Jurkat, Clone E6-1 (cell line): ENCODE measurements around the gene WFIKKN1.

Experiments
- DNase-seq: peaks from one replicate; pipeline ENCODE4 v3.0.0-alpha.2; 2011; ENCODE audit warnings: low read depth, low spot score
- H3K4me3 ChIP-seq: 2 replicates; pipeline ENCODE4 v1.5.1; 2011; ENCODE audit warnings: mild to moderate bottlenecking, low read length, control low read depth, moderate library complexity

The WFIKKN1 gene

DNA sequence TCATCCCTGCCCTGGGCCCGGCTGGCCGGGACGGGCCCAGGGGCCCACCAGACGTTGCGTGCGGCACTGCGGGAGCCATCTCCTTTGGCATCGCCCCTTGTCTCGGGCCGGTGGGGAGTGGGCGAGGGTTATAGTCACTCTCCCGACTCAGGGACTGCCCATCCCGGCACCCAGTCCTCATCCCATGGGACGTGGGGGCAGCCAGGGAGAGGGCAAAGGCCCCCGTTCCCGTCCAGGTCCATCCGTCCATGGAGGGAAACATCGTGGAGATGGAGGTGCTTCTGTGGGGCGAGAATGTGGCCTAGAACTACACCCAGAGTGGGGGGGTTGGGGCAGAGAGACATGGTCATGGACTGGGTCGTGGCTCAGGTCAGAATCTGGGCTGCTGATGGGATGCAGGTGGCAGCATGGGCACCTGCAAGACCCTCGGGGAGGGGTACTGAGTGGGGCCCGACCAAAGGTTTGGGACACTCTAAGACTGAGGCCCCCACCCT, 15.9 kb downstream of the WFIKKN1 start:
- no peak for DNase-seq
- no peak overlapping the region for H3K4me3 ChIP-seq

DNA sequence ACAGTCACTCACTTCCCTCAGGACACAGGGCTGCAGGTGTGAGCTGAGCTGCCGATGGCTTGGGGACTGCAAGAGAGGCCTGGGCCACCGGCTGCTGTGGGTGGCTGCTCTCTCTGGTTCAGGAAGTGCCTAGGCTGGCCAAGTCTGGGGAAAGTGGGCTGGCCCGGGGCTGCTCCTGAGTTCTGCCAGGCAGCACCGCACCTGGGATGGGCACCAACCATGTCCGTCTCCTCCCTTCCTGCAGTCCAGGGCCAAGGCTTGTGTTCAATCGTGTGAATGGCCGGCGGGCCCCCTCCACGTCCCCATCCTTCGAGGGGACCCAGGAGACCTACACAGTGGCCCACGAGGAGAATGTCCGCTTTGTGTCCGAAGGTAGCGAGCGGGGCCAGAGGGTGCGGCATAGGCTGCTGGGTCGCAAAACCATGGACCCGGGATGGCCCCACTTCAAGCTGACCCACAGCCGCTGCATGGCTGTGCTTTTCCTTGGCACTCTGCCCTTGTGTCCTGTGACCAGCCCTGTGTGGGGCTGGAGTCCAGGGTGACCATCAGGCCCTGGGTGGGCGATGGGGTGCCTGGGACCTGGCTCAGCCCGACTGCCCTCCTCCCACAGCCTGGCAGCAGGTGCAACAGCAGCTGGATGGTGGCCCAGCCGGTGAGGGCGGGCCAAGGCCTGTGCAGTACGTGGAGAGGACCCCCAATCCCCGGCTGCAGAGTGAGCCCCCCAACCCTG, 16.6 kb downstream of the WFIKKN1 start:
- no peak for DNase-seq
- no peak overlapping the region; the same call in 1 of the 2 replicates for H3K4me3 ChIP-seq

DNA sequence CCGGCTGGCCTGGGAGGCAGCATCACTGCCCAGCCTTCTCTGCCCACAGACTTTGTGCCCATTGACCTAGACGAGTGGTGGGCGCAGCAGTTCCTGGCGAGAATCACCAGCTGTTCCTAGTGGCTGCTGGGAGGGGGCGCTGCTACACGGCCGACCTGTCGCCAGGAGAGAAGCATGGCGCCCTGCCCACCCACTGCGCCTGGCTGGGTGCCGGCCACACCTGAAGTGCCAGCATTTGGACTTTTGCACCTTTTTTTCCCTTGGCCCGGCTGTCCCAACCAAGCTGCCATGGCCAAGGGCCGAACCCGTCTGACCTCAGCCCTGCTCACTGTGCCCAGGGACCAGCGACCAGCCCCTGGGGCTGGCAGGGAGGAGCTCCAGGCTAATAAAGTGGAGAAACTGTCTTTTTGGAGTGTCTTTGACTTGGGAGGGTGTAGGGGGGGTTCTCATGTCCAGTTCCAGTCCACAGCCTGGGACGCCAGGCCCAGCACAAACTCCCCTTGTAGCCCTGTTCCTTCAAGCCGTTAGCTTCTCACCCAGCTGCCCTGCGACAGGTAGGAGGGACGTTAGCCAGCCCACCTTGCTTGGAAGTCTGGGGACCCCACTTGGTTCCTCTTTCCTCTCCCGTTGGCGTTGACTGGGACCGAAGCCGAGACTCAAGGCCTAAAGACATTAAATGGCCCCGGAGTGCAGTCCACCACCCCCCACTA, 17.4 kb downstream of the WFIKKN1 start:
- peak; percentile 35 for DNase-seq
- H3K4me3 ChIP-seq = peak overlapping the region; percentile 85

DNA sequence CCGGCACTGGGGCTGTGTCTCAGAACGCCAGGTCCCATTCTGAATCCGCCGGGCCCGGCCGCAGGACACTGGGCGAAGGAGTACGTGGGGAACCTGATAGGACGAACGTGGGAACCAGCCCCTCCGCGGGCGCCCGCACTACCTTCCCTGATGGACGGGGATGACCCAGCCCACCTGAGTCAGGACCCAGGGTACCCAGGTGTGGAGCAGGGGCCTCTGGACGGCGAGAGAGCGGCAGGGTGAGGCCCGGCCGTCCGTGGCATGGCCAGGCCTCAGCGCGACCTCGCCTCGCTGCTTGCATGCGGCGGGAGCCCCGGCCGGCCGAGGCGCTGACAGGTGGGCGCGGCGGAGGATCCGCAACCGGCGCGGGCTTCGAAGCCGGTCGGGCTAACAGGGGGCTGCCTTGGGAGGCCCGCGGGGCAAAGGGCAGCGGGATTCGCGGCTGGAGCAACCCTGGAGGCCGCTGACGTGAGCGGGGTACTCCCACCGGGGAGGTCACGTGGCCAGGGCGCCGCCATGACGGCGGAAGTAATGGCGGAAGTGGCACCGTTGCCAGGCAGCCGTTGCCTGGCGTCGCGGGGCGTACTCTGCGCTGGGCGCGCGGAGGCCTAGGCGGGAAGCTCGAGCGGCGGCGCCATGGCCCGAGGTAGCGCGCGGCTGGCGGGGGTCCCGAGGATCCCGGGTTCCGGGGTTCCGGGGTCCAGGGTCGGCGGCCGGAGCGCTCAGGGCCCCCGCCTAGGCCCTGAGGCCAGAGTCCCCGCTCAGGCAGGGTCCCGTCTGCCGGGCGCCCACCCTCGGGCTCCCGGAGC, 18.2 kb downstream of the WFIKKN1 start, which contains the start of gene WDR90:
WDR90 (plus strand) TSS at position 585 of the 809 bp plus-strand sequence; CDS start at position 637, 52 bp downstream.
- DNase-seq = peak; percentile 84
- peak within 1 kb of the TSS; percentile 85 for H3K4me3 ChIP-seq

DNA sequence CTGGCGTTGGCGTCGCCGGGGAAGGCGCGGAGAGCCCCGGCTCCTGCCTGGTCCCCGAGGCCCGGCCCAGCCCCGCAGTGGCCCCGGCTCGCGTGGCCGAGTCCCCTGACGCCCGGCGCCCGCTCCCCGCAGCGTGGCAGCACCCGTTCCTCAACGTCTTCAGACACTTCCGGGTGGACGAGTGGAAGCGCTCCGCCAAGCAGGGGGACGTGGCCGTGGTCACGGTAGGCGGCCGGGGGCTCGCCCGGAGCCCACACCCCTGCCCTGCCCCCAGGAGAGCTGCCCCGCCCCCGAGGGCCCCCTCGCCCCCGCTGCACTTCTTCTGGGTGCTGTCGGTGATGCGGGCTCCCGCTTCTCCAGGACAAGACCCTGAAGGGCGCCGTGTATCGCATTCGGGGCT, 18.8 kb downstream of the WFIKKN1 start:
- peak overlapping the region; percentile 85 for H3K4me3 ChIP-seq
- DNase-seq = no peak

DNA sequence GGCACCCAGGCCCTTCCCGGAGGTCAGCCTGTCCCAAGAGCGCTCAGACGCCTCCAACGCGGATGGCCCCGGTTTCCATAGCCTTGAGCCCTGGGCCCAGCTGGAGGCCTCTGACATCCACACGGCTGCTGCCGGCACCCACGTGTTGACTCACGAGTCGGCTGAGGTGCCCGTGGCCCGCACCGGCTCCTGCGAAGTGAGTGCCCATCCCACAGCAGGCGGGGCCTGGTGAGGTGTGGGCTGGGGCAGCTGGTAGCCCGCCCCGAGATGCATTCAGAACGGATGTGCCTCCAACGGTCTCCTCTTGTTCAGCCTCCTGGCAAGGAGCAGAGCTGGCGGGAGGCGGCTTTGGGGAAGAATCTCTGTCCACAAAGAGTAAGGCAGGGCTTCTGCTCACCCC, 21.1 kb downstream of the WFIKKN1 start:
- H3K4me3 ChIP-seq = no peak overlapping the region
- no peak for DNase-seq

DNA sequence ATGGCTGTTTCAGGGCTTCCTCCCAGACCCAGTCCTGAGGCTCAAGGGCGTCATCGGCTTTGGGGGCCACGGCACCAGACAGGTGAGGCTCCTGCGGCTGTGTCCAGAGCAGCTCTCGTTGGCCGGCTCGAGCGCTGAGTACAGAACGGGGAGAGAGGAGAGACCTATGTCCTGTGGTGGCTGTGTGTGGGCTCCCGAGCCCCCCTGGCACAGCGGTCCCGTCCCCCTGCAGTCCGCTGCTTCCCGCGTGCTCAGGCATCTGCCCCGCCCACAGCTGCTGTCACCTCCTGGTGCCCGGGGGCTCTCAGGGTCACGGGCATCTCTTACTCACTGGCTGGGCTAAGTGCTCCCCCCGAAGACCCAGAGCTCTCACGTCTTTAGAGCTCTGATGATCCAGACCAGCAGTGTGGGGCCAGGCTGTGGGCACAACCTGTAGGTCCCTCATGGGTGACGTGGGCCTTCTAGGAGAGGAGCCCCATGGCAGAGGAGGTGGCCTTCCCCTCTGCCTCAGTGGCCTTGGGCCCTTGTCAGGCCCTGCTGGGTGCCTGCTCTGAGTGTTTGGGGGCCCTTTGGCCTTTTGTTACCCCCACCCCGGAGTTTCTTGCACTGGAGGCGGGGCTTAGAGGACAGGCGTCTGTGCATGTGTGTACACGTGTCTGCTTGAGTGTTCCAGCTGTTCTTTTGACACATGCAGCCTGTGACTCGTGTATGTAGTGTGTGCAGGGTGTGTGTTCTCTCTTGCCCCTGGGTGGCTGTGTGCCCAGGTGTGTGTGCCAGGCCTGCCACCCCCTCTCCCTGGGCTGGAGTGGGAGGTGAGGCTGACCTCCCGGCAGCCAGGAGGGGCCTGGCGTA, 21.9 kb downstream of the WFIKKN1 start:
- H3K4me3 ChIP-seq = no peak overlapping the region
- no peak for DNase-seq

DNA sequence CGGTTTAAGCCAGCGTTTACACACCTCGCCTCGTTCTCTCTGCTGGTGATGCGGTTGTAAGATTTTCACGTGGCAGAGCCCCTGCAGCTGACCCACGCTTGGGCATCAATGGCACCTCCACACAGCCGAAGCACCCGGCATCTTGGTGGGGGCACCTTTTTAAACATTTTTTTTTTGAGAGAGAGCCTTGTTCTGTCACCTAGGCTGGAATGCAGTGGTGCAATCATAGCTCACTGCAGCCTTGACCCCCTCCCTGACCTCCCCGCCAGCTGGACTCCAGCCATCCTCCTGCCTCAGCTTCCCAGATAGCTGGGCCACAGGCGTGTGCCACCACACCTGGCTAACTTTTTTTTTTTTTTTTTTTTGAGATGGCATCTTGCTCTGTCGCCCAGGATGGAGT, 23.2 kb downstream of the WFIKKN1 start:
- no peak overlapping the region for H3K4me3 ChIP-seq
- no peak for DNase-seq

DNA sequence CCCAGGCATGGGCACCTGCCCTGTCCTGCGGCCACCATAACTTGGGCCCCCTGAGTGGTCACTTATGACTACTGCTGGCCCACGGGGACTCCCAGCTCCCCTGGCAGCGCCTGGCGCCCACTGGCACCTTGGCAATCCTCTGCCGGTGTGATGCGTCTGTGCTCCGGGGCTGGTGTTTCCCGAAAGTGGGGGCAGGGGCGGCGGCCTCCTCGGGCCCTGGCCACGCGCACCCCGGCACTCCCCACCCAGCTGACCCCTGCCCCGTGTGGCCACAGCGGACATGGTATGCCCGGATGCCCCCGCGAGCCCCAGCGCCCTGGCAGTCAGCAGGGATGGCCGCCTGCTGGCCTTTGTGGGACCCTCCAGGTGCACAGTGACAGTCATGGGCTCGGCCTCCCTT, 26.7 kb downstream of the WFIKKN1 start:
- no peak for DNase-seq
- no peak overlapping the region for H3K4me3 ChIP-seq

DNA sequence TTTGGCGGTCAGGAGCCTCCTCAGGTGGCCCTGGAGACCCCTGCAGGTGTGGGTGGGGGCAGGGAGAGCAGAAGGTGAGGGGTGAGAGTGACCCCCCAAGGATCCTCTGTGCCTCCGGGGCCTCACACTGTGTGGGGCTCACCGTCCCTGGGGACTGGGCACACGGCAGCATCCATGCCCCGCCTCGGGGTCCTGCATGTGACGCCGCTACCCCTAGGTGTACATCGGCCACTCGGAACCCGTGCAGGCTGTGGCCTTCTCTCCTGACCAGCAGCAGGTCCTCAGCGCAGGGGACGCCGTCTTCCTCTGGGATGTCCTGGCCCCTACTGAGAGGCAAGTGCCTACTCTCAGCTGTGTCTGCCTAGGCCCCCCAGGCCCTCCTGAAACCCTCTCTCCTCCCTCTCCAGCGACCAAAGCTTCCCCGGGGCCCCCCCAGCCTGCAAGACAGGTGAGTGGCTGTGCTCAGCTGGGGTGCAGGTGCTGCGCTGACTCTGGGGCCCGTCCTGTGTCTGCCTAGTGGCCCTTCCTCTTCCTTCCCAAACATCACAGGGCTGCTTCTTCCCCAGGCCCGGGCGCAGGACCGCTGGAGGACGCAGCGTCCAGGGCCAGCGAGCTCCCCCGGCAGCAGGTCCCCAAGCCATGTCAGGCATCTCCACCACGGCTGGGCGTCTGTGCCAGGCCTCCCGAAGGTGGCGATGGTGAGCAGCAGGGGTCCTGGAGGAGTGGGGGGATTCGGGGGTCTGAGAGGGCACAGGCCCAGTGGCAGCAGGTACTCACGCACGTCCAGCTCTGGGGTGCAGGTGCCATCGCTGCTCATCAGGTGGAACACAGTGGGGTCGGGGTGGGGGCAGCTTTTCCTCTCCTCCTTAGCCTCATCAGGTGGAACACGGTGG, 28.1 kb downstream of the WFIKKN1 start:
- DNase-seq = no peak
- no peak overlapping the region for H3K4me3 ChIP-seq

DNA sequence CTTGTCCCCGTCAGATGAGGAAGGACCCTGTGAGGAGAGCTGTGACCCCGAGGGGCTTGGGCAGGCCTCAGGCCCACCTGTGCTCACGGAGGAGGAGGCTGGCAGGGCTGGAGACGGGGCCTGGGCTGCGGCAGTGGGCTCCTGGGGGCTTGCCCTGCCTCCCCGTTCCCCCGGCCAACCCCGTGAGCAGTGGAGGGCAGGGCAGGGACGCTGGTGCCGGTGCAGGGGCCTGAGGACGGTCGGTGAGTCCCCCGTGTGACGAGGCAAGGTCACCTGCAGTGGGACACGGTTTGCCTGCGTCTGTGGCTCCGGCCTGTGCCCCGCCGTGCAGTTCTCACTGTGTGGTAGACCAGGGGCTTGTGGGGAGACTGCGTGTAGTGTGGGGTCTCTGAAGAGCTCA, 28.8 kb downstream of the WFIKKN1 start:
- DNase-seq = no peak
- H3K4me3 ChIP-seq = no peak overlapping the region

DNA sequence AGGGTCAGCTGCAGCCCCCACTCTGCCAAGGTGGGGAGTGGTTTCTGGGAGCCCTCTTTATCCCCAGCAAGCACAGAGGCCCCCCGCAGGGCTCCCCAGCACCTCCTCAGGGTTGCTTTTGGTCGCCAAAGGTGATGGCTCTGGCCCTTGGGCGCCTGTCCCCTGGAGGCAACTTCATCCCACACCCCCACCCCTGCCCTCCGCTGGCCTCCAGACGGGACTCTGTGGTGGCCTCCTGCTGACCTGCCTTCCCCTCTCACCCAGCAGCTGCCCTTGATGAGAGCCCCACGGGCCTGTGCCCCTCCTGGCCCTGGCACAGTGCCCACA, 29.3 kb downstream of the WFIKKN1 start:
- DNase-seq = no peak
- no peak overlapping the region for H3K4me3 ChIP-seq

DNA sequence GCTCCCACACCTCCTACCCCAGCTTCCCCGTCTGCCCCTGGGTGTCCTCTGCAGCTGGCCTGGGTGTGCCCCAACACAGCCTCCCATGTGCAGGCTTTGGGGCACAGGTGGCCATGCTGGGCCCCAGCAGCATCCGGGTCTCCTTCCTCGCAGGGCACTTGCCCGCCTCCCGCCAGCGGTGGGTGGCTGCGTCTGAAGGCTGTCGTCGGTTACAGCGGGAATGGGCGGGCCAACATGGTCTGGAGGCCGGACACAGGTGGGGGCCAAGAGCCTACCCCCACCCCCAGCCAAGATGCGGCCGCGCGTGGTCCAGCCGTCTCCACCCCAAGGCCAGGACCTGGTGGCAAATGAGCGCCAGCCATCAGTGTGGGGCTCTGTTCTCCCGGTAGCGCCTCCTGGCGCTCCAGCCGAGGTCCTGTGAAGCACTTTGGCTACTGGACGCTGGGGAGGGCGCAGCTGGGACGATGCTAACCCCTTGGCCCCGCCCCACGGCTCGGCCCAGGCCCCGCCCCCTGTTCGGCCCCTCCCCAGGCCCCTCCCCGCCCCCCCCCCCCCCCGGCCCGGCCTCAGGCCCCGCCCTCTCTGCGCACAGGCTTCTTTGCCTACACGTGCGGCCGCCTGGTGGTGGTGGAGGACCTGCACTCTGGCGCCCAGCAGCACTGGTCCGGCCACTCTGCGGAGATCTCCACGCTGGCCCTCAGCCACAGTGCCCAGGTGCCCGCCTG, 29.8 kb downstream of the WFIKKN1 start:
- H3K4me3 ChIP-seq = no peak overlapping the region
- DNase-seq = no peak

DNA sequence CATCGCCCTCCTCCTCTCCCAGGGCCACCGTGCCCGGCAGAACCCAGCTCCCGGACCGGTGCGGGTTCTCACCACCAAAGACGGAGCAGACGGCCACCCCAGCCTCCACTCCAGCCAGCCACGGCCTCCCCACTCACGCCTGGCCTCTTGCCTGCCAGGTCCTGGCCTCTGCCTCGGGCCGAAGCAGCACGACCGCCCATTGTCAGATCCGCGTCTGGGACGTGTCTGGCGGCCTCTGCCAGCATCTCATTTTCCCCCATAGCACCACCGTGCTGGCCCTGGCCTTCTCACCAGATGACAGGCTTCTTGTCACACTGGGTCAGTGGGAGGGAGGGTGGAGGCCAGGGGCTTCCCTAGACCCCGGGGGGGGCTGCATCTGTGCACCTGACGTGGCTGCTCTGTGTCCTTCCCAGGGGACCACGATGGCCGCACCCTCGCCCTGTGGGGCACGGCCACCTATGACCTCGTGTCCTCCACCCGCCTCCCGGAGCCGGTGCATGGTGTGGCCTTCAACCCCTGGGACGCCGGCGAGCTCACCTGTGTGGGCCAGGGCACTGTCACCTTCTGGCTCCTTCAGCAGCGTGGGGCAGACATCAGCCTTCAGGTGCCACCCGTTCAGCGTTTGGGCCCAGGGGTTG, 30.5 kb downstream of the WFIKKN1 start:
- H3K4me3 ChIP-seq = no peak overlapping the region
- no peak for DNase-seq

DNA sequence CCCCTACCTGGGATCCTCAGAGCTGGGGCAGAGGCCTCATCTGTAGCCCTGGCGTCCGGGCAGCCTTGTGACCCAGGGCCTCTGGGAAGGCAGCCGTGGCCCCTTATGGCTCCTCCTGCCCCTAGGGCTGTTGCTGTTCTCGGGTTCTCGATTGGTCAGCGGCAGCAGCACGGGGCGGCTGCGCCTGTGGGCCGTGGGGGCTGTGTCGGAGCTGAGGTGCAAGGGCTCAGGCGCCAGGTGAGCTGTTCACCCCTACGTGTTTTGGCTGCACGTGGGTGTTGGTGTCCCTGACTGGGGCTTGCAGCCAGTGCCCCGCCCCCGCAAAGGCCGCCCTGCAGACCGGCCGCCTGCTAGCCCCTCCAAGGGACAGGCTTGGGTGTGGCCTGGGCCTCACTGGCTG, 31.3 kb downstream of the WFIKKN1 start:
- DNase-seq = no peak
- no peak overlapping the region for H3K4me3 ChIP-seq

DNA sequence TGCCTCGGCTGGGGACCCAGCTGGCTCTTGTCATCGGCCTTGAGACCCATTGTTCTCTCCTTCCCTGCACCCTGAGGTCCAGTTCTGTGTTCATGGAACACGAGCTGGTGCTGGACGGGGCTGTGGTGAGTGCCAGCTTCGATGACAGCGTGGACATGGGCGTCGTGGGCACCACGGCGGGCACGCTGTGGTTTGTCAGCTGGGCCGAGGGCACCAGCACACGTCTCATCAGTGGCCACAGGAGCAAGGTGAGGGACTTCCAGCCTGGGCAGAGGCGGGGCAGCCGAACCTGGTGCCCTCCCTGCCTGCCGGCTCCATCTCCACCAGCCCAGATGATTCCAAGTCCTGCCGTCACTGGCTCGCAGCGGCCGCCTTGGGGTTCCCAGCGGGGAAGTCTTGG, 31.8 kb downstream of the WFIKKN1 start:
- DNase-seq = no peak

DNA sequence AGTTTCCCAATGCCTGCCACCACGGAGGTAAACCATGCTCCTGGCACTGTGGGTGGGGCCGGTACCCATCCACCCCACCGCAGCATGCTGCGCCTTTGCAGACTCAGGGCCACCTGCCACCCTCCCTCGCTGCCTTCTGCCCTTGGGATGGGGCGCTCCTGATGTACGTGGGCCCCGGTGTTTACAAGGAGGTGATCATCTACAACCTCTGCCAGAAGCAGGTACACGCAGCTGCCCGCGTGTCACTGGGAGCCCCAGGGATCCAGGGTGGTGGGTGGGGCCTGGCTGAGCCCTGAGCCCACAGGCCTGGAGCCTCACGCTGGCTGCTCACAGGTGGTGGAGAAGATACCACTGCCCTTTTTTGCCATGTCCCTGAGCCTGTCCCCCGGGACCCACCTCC, 35.8 kb downstream of the WFIKKN1 start:
- no peak for DNase-seq
- H3K4me3 ChIP-seq = no peak overlapping the region

More for the DNA sequence above, 31.8 kb downstream of the WFIKKN1 start:
- no peak overlapping the region for H3K4me3 ChIP-seq
